NCI-H460 (cell line): Measurements from ENCODE around the gene CXCL1. TPM values are rescaled to one million over a fixed set of nuclear protein-coding genes. Genes with fewer than 3 reads are reported as not detected.
A peak's percentile ranks its signal among the peaks of the same experiment; 100 is the strongest.

Experiments used
- DNase-seq: peaks from one replicate; pipeline ENCODE4 v3.0.0-alpha.2; 2016; ENCODE audit warnings: low read depth; ENCODE audit errors: extremely low read depth
- polyA plus RNA-seq: library from polyadenylated mRNA; depleted of rRNA; stranded (reverse); fragments of >200 nt; gene quantifications from 2 replicates; pipeline ENCODE4 v1.2.3, GENCODE V29; 2014; cell fraction: nucleus; rRNA removed
- total RNA-seq: library from RNA; depleted of rRNA; stranded (reverse); fragments of >200 nt; shearing (Covaris generic); gene quantifications from 2 replicates; pipeline ENCODE4 v1.2.3, GENCODE V29; 2014; rRNA removed

Gene CXCL1
- total RNA-seq = 507 and 527 TPM in 2 replicates
- 507 and 531 TPM in 2 replicates for polyA plus RNA-seq

GRCh38 chr4:73869130-73870055 is at the start of gene CXCL1:
TSS of gene CXCL1 (plus strand) at chr4:73869393. CDS start at chr4:73869471, 78 bp downstream.
- DNase-seq = peak; percentile 91

GRCh38 chr4:73821325-73821724 is 47.9 kb upstream of the CXCL1 start:
- DNase-seq = no peak

GRCh38 chr4:73822389-73822788 is 46.8 kb upstream of the CXCL1 start:
- DNase-seq = no peak

GRCh38 chr4:73822812-73823504 is 46.2 kb upstream of the CXCL1 start:
- no peak for DNase-seq

GRCh38 chr4:73823760-73824159 is 45.4 kb upstream of the CXCL1 start:
- no peak for DNase-seq

GRCh38 chr4:73828956-73829355 is 40.2 kb upstream of the CXCL1 start:
- no peak for DNase-seq

GRCh38 chr4:73831569-73831968 is 37.6 kb upstream of the CXCL1 start:
- DNase-seq = no peak

GRCh38 chr4:73832651-73833237 is 36.4 kb upstream of the CXCL1 start:
- no peak for DNase-seq

- no peak for DNase-seq
Observed at GRCh38 chr4:73836373-73837279, 32.6 kb upstream of the CXCL1 start, which contains the start of gene CXCL6. TSS of gene CXCL6 (plus strand) at chr4:73836678. CDS start at chr4:73836751, 73 bp downstream.

- DNase-seq = no peak
Observed at GRCh38 chr4:73839071-73839470, 30.1 kb upstream of the CXCL1 start.

GRCh38 chr4:73839715-73840114 is 29.5 kb upstream of the CXCL1 start:
- no peak for DNase-seq

GRCh38 chr4:73841243-73841925 is 27.8 kb upstream of the CXCL1 start:
- DNase-seq = no peak

GRCh38 chr4:73842696-73843095 is 26.5 kb upstream of the CXCL1 start:
- no peak for DNase-seq

GRCh38 chr4:73843369-73843768 is 25.8 kb upstream of the CXCL1 start:
- DNase-seq = no peak

GRCh38 chr4:73844345-73844744 is 24.8 kb upstream of the CXCL1 start:
- no peak for DNase-seq

- DNase-seq = no peak
Observed at GRCh38 chr4:73844806-73845205, 24.4 kb upstream of the CXCL1 start.

GRCh38 chr4:73847526-73848182 is 21.5 kb upstream of the CXCL1 start:
- no peak for DNase-seq

GRCh38 chr4:73848183-73848777 is 20.9 kb upstream of the CXCL1 start:
- no peak for DNase-seq
